ENCODE measurements around the gene FOXG1.

GRCh38 chr14:28767030-28767852 is 654 bp downstream of the FOXG1 start:
- TF ChIP-seq POLR2A (IDR thresholded peaks at IDR 0.05): no peak
- TF ChIP-seq CTCF (IDR thresholded peaks at IDR 0.05): no peak
